Renal cortical epithelial cell (primary cell): ENCODE measurements around the gene KLHL26. TPM values are rescaled to one million over a fixed set of nuclear protein-coding genes. Genes with fewer than 3 reads are reported as not detected.

Experiments
- DNase-seq: peaks from one replicate; pipeline ENCODE4 v3.0.0-alpha.2; 2011; ENCODE audit warnings: low read depth
- total RNA-seq: library from RNA; depleted of rRNA; stranded (reverse); fragments of >200 nt; gene quantifications from 2 replicates; pipeline ENCODE4 v1.2.3, GENCODE V29; 2014

KLHL26 gene
- total RNA-seq, 1 donor from 2014 or later, result 13.9 TPM

- DNase-seq, result no peak
Measured at GRCh38 chr19:18646535-18647370, 9.9 kb downstream of the KLHL26 start.

DNA sequence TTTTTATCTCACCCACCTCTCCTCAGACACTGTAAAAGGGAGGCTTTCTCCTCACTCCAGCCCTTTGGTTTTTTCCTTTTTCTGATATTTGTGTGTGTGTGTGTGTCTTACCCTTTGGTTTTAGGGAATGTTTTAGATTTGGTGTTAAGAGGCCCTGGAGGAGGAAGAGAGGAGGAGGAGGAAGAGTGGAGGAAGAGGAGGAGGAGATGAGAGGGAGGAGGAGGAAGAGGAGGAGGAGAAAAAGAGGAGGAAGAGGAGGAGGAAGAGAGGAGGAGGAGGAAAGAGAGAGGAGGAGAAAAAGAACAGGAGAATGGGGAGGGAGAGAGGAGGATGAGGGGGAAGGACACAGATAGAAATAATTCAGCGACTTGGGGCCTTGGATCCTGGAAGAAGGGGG lies 10.5 kb downstream of the KLHL26 start:
- no peak for DNase-seq

GRCh38 chr19:18647807-18648206 lies 11.0 kb downstream of the KLHL26 start:
- DNase-seq, result no peak

DNA sequence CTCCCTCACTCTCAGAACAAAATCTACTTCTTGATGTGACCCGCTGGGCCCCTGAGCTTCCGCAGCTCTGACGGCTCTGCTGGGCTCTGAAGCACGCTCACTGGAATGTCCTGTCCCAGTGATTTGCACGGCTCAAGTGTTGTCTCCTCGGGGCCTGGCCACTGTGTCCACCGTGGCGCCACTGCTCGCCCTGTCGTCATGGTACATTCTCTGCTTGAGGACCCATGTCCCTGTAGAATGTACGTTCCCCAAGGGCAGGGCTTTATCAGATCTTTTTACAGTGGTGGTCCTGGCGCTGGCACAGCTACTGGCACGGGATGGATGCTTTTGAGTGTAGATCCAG lies 12.1 kb downstream of the KLHL26 start:
- no peak for DNase-seq

DNA sequence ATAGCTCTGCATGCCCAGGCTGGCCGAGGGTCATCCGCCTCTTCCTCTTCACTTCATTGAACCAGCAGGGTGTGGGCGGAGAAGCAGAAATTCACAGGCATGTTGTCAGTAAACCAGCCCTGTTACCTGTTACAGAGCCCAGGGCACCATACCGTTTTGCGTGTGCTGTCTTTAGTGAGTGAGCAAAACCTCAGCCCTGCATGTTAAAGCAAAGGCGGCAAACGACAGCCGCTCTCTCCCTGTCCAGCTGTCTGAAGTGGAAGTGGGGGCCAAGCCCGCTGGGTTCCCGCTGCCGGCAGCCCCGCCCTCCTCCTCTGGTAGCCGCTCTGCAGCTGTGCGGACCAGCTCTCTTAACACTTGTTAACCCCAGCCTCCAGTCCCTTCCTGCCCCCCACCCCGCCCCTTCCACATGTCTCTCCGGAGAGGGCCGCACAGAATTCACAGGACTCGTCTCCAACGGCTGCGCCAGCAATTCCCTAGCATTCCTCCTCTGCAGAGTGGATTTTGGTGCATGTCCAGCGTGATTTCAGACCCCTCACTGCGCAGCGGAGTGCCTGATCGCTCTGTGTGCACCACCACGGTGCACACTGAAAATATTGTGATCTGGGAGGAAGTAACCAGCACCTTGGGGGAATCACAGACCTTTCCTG lies 12.7 kb downstream of the KLHL26 start:
- DNase-seq, result no peak

- DNase-seq, result no peak
Measured at GRCh38 chr19:18650021-18650390, 13.2 kb downstream of the KLHL26 start.

GRCh38 chr19:18650468-18651041 lies 13.7 kb downstream of the KLHL26 start:
- no peak for DNase-seq

DNA sequence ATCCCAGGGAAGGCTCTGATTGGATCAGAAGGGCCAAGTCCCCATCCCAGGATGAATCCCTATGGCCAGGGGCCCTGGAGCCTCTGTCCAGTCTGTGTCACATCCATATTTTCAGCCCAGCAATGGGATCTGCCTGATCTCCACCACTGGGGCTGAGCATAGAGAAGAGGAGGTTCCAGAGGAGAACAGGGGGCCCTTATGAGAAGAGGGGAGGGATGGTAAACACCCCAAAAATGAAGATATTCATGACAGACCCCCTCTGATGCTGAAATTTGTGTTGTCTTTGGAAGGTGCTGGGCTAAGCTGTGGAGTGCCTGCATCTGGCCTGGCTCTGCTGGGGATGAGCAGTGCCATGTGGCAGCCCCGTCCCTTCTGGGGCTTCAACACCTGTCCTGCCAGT lies 14.5 kb downstream of the KLHL26 start:
- DNase-seq, result no peak

DNA sequence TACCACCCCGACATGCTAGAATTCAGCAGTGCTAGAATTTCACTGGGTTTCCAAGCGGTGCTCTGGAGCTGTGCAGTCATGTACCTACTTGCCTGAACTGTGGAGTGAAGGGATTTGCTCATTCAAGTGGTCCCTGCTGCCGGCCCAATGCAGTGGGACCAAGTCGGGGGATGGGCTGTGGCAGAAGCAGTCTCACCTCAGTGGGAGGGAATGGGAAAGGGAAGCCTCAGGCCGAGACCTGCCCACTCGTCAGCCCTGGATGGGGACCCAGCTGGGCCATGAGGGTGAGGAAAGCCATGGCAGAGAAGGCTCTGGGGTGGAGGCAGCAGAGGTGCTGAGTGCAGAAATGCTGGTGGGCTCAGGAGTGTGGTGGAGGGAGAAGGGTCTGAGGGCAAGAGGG lies 14.9 kb downstream of the KLHL26 start:
- no peak for DNase-seq

GRCh38 chr19:18653853-18654252 lies 17.0 kb downstream of the KLHL26 start:
- DNase-seq, result no peak

GRCh38 chr19:18654469-18654868 lies 17.6 kb downstream of the KLHL26 start:
- DNase-seq, result no peak

DNA sequence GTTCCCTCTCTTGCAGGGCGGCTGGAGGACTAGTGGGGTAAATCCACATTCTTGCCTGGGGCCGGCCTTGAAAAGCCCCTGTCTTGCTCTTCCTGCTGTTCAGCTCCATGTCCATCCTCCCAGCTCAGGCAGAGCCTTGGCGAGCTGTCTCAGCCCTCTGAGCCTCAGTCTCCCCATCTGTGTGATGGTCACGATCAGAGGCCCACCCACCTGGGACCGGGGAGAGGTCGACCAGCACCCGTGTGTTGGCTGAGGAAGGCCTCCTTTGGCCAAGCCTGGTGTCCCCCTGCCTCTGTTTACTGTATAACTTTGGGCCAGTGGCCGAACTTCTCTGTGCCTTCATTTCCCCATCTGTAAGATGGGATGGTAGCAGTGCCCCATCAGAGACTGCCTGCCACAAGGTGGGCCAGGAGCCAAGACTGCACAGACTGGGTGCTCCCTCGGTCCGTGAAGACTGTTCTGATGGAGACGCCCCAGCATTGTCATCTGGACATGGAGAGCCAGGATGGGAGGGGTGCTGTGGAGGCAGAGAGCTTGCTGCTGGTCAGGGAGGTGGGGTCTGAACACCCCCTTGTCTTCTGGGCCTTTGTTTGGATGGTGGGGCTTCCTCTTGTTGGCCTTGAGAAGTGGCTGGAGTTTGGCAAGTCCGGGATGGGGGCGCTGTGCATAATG lies 18.5 kb downstream of the KLHL26 start:
- no peak for DNase-seq

DNA sequence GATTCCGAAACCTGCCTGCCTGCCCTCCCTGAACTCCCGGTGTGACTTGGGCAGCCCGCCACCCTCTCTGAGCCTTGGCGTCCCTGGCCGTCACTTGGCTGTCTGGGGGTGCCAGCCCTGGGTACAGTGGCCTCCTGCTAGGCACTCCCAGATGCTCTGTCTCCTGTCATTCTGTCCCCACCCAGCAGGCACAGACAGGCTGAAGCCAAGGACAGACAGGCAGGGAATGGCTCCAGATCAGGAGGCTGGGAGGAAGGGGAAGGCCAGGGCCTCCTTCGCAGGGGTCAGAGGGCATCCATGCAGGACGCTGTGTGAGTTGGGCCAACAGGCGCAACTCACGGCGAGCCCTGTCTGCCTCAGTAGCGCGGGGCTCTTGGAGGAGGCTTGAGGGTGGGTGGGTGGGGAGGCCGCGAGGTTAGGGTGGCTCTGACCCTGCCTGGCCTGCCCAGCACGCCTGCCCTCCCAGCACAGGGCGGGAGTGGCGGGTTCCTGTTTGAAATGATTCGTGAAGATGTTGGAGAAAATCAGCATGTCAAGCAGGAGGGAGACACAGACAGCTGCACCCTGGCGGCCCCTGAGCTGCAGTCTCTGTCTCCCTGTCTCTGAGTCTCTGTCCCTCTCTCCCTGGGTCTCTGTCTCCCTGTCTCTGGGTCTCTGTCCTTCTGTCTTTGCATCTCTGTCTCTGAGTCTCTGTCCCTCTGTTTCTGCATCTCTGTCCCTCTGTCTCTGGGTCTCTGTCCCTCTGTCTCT lies 19.7 kb downstream of the KLHL26 start:
- DNase-seq, result no peak

DNA sequence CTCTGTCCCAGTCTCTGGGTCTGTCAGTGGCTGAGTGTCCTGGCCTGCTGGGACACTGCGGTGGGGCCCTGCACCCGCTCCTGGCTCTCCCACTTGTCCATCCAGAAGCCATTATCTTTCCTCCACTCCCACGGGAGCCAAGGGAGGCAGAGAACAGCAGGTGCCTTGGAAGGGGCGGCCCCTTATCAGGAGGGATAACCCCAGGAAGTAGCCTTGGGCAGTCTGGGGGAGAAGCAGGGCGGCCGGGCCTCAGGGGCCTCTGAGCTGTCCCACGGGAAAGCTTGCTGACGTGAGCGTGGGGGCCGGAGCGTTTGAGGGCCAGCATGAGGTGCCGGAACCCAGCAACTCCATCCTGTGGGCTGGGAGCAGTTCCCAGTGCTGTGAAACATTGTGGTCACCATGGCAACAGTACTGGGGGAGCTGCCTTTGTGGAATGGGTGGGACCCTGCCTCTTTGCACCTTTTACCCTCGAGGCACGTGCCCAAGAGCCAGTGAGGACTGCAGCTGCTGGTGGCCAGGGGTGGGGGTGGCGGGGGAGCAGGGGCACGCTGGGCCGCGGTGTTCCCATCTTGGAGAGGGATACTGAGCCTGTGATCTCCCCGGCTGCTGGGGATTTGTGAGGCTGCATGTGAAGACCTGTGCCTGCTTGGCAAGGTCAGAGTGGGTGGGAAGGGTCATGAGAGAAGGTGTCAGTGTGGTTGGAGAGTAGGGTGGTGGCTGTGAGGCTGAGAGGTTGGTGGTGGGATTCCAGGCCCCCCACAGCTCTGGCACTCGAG lies 20.9 kb downstream of the KLHL26 start:
- no peak for DNase-seq

DNA sequence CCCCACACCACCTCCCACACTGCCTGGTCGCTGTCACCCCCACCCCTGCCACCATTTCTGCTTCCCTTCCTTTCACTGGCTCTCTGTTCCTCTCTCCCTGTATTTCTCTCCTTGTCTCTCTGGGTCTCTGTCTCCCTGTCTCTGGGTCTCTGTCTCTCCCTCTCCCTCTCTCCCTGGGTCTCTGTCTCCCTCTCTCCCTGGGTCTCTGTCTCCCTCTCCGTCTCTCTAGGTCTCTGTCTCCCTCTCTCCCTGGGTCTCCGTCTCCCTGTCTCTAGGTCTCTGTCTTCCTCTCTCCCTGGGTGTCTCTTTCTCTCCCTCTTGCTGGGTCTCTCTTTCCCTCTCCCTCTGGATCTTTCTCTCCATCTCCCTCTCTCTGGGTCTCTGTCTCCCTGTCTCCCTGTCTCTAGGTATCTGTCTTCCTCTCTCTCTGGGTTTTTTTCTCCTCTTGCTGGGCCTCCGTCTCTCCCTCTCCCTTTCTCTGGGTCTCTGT lies 21.6 kb downstream of the KLHL26 start:
- DNase-seq, result no peak

- DNase-seq, result no peak
Measured at GRCh38 chr19:18659281-18660050, 22.6 kb downstream of the KLHL26 start.

DNA sequence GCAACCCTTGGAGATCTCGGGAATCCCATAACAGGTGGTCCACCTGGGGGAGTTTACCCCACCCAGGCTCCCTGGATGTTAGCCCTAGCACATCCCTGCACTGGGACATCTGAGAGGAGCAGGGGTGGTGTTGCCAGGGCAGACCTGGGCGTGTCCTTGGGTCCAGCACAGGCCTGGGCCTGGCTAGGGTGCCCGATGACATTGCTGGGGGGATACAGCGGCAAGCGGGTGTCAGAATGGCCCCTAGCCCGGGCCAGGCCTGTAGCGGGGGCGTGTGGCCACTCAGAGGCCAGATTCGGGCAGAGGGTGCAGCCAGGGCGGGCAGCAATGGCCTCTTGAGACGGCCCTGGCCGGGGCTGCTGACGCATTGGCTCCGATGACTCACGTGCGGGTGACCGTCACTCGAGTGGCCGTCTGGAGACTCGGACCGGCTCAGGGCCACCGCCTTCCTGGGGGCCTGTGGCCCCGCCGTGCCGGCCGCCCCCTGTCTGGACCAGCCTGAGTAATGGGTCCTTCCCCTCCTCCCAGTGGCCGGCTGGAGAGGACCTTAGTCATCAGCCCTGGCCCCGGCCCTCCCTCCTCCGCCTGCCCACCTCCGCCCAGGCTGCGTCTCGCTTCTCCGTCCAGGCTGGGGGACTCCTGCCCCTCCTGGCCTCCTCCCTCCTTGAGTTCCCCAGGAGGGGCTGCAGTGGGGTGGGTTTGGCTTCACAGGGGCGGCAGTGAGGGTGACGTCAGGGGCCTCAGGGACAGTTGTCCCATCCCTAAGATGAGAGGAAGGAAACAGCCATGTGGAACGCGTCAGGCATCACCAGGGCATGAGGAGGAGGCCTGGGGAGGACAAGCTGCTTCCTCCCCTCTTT lies 23.5 kb downstream of the KLHL26 start:
- DNase-seq, result no peak

GRCh38 chr19:18660939-18661670 lies 24.3 kb downstream of the KLHL26 start:
- no peak for DNase-seq
